ENCODE results near the gene ZNF296.

Gene ZNF296

DNA sequence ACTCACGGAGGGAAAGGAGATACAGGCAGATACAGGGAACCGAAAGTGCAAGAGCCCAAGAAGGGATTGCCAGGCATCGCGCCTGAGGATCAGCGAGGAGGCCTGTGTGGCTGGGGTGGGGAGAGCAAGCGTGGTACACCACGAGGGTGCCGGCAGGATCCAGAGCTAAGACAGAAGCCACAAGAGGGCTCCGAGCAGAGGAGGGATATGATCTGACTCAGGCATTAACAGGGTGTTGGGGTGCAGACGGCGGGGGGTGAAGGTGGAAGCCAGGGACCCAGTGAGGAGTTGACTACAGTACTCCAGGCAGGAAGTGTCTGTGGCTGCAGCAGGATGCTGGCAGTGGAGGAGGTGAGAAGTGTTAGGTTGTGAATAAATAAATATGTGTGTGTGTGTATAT, 11.3 kb upstream of the ZNF296 start:
- DNase-seq (ENCODE audit: low read depth, low spot score), result no peak

DNA sequence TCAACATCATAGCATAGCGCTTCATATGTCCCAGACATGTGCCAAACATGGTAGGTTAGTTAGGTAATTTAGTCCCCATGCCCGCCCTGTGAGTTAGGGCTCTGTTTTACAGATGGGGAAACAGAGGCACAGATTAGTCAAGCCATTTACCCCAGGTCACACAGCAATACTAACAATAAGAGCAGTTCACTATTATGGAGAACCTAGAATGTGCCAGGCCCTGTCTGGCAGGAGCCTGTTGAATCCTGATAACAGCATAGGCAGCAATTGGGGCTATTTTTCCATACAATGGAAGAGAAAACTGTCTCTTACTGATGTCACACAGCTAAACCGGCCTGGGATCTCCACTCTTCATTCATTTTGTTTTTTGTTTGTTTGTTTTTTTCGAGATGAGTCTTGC, 10.2 kb upstream of the ZNF296 start:
- DNase-seq (ENCODE audit: low read depth, low spot score), result no peak

DNA sequence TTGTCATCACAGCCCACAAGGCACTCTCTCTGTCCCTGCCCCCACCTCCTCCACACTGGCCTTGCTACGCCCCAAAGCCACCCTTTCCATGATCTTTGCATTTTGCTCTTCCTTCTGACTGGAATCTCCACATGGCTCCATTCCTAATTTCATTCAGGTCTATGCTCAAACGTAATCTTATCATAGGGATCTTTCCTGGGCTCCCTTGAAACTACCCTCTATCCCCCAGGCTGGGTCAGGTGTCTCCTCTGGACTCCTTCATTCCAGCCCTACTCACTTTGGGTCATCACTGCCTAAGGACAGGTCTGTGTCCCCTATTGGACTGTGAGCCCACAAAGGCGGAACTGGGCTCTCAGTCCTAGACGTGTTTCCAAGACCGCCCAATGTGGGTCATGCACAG, 5.9 kb upstream of the ZNF296 start:
- DNase-seq (ENCODE audit: low read depth, low spot score), result no peak

DNA sequence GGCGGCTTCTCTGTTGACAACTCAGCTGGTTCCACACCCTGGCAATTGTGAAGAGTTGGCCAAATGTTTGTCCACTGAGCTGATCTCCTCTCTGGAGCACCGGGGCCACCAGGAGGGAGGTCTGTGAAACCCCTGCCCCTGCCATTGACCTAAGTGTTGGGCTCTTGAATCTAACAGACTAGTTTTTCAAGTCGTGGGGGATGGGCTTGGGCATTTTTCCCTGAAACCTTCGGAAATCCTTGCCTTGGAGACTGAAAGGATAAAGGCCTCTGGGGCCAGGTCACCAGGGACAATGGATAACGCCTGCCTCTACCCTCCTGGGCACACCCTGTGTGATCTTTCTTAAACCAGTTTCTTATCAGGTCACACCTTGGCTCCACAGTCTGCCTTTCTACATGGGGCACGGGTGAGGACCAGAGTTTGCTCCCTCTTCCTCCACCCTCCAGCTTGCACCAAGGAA, 3.7 kb upstream of the ZNF296 start:
- no peak for DNase-seq (ENCODE audit: low read depth, low spot score)

DNA sequence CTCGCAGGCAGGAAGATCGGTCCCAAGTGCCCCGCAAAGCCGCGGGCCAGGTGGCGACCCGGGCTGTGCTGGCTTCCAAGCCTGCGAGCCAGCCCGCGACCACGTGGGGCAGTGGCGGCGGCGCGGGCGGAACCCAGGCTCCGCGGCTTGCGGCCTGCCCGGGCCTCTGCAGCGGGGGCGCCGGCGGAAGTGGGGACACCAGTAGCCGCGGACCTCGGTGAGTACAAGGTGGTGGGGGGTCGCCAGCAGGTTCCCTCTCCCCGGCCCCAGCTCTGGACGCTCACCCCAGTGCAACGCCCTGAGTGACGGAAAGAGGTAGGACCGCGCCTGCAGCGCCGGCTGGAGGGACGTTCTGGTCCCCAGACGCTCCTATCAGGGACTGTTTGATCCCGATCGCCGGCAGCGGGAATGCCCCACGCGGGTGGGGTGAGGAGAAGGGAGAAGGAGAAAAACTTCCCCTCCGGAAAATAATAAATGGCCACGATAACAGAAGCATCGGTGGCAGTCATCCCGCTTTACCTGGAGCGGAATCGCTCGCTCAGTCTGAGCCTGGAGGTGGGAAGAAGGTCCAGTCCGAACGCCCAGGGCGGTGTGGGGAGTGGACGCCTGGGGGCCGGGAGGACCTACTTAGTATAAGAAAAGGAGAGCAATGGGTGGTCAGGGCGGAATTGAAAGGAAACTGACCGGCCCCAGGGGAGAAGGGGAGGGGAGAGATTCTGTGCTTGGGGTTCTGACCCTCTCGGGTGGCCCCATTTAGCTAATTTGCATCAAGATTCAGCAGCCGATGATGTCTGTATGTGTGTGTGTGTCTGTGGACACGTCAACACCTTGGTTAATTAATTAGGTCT, 3.0 kb upstream of the ZNF296 start, which contains the start of gene GEMIN7:
Gene GEMIN7 (plus strand): TSS at position 198 of the 848 bp plus-strand sequence. CDS start 10,855 bp downstream, outside the sequence.
- no peak for DNase-seq (ENCODE audit: low read depth, low spot score)

DNA sequence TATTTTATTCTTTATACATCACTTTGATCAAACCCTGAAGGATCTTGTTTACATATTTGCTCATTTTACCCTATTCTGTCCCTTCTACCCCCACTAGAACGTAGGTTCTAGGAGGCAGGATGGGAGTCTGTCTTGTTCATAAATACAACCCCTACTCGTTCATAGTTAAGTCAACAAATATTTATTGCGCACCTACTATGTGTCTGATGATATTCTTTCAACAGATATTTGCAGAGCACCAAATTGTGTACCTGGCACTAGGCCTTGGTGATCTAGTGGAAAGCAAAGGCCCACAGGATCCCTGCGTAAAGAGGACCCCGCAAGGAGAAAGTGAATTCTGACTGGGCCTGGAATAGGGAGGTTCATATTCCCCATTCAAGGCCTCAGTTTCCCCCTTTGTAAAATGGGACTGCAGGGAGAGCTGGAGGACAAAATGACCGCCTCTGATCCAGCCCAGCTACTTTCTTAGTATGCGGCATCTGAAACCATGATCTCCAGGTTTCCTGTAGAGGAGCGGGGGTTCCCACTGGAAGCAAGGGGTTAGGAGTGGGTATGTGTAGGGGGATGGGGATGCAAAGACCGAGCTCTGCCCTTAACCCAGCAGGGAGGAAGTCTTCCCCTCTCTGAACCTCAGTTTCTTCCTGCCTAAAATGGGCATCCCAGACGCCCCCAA, 2.2 kb upstream of the ZNF296 start:
- no peak for DNase-seq (ENCODE audit: low read depth, low spot score)

DNA sequence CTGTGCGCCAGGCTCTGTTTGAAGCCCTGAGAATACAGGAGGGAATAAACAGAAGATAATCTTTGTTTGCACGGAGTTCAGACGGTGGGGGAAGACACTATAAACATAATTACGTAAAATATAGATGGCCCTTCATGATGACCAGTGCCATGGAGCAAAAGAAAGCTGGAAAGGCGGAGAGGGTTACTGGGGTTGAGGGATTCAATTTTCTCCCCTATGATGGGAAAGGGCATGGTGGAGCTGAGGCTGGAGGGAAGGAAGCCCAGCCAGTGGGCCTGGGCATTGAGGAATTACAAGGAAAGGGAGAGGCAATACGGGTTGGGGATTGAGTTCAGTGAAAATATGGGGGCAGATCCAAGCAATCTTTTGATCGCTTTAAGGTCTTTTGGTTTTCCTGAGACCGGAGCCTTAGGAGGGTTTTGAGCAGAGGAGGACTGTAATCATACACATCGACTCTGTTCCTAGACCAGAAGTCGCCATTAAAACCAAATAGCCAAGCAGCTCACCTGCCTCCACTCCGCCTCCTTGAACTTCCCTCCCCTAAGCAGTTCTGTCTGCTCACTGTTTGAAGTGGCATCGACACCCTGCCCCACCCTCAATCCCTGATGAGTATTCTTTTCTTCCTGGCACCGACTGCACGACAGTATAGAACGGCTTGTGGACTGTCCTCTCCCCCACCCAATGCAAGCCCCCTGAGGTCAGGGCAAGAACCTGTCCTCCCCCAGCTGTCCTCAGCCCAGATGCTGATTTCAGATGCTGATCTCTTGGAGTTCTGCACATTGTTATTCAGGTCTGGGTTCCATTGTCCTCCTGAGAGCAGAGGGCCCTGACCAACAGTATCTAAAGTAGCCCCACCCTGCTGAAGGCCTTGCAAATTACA, 813 bp upstream of the ZNF296 start:
- no peak for DNase-seq (ENCODE audit: low read depth, low spot score)

DNA sequence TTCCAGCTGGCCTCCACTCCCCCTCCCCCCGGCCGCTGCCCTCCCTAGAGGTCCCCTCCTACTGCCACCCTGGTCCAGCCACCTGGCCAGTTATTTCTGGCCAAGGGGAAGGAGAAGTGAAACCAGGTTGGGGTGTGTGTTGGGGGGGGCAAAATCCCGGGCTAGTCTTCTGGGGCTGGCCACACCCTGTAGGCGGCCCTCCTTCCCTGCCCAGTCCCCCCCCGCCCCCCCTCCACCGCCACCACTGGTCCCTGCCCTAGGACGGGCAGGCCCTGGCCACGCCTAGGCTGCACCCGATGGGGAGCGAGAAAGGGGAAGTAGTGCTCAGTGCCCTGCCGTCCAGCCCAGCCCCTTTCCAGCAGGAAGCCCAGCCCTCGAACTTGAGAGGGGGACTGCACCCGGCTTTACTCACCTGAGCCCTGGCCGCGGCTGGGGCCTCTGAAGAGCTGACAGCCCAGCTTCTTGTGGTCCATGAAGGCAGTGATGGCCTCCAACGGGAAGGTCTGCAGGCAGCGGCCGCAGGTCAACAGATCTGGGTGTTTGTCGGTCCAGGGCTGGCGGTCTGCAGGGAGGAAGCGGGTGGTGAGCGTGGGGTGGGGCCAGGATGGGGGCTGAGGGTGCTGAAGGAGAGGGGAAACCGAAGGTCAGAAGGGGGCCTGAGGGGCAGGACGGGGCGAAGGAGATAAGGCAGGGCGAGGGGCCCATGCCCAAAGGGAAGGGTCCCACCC, 813 bp downstream of the ZNF296 start:
- no peak for DNase-seq (ENCODE audit: low read depth, low spot score)

DNA sequence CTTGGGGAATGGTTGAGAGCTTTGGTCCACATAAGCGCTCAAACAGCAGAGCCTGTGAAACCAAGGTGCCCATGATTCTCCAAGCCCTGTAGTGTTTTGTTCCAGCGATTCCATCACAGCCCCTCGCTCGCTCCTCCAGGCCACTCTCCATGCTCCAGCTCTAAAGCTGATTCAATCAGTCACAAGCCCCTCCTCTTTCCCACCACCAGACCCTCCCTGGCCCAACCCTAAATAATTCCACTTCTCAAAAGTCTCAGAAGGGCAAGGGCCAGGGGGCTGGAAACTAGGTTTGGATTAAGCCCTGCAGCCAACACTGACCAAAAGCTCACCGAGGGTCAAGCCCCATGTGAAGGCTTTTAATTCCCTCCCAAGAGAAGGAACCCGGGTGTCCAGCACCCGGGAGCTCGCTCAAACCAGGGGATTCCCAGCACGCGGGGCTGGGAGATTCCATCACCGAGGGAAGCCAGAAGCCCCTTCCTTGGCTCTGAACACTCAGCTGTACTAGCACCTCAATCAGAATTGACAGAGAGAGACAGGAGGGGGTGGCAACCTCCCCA, 1.5 kb downstream of the ZNF296 start:
- no peak for DNase-seq (ENCODE audit: low read depth, low spot score)

DNA sequence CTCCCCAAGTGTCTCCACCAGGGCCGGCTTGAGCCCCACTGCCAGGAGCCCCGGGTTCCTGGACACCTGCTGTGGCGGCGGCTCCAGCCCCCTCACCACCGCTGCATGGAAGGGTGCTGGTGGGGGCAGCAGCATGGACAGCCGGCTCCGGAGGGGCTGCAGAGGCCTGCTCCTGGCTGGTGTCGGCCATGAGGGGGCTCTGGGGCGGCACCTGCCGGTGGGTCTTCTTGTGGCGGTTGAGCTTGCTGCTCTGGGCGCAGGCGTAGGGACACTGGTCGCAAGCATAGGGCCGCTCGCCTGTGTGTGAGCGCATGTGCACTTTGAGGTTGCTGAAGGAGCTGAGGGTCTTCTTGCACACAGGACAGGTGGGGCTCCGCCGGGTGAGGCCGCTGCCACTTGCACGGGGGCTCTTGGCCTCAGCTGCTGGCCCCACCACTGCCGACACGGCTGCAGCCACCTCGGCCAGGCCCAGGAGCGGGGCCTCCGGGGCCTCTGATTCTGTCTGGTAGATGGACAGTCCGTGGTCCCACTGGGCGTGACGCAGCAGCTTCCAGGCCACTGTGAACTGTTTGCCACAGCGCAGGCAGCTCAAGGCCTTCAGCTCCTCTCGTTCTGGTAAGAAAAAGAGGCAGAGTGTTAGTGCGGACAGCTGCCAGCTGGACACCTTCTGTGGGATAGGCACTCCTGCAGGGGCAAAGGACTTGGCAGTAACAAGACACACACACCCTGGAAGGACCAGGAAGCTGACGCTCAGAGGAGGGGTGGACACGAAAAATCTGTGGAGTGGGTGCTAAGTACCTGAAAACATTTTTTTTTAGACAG, 4.1 kb downstream of the ZNF296 start:
- no peak for DNase-seq (ENCODE audit: low read depth, low spot score)

DNA sequence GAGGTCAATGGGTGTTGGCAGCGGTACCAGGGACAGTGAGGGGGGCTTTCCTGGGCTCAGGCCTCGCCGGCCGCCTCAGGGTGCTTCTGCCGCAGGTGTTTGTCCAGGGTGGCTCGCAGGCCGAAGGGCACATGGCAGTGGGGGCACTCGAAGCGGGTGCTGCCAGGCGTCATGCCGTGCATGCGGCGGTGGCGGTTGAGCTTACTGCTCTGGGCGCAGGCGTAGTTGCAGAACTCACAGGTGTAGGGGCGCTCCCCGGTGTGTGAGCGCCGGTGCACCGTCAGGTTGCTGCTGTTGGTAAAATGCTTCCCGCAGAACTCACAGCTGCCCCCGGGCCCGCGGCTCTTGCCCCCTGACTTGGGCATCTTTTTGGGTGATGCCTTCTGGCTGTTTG, 4.7 kb downstream of the ZNF296 start:
- DNase-seq (ENCODE audit: low read depth, low spot score), result no peak

DNA sequence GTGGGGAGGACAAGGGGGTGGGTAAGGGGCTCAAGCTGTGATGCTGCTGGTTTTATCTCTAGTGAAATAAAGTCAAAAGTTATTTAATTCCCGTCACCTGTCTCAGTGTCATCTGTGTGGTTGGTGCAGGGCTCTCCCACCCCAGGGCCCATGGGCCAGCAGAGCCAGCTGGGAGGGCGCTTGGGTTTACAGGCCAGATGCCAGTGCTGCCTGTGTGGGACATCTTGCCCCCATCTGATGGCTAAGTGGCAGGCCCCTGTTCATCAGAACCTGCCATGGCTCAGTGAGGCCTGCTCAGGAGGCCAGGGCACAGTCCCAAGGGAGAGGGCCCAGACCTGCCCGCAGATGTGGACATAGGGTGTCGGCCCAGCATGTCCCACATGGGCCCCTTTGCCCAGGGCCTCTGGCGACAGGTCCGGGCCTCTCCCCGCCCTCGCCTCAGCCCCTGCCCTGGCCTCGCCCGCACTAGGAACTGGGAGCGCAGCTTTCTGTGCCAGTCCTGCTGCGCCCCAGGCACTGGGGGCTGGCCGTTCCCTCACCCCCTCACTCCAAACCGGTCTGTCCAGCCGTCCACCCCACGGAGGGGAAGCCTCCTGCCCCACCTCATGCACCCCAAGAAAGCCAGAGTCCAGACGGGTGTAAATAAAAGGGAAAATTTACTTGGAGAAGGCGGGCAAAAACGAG, 5.3 kb downstream of the ZNF296 start:
- no peak for DNase-seq (ENCODE audit: low read depth, low spot score)

DNA sequence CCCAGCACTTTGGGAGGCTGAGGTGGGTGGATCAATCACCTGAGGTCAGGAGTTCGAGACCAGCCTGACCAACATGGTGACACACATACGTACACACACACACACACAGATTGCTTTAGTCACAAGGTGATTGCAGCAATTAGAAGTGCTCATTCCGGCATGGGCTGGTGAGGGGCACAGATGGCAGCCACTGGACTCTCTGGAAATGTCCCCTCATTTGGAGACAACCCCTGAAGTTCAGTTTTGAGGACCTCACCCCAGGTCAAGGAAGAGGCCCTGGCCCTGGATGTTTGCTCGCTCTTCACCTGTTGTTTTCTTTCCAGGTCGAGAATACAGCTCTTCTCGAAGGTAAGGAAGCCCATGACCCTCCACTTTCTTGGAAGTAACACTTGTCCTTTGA, 6.1 kb downstream of the ZNF296 start:
- DNase-seq (ENCODE audit: low read depth, low spot score), result no peak

DNA sequence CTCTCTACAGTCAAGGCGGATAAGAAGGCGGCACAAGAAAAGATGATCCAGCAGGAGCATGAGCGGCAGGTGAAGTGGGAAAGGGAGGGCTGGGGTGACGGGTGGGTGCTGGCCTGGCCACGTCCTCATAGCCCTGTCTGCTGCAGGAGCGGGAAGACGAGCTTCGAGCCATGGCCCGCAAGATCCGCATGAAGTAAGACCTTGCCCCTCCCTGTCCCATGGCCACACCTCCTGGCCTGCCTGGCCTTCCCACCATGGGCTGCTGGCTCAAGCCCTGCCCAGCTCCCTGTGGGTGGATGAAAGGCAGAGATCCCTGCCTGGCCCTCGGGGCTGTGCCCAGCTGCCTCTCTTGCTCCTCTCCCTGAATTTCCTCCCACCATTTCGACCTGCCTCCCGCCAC, 7.2 kb downstream of the ZNF296 start:
- no peak for DNase-seq (ENCODE audit: low read depth, low spot score)

DNA sequence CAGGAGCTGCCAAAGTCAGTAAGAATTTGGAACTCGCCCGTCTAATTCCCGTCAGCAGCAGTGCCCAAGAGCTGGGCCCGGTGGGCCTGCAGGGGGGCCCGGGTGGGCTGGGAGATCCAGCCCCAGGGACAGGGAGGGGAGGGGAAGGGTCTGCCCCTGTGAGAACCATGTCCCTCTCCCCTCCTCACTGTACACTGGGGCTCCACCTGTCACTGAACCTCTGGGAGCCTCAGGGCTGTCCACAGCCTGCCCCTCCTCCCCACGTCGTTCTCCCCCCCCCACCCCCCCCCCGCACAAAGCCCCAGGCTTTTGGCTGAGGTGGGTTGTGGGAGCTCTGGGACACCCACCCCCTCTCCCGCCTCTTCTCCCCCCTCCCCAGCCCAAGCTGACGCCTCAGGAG, 8.2 kb downstream of the ZNF296 start:
- no peak for DNase-seq (ENCODE audit: low read depth, low spot score)

DNA sequence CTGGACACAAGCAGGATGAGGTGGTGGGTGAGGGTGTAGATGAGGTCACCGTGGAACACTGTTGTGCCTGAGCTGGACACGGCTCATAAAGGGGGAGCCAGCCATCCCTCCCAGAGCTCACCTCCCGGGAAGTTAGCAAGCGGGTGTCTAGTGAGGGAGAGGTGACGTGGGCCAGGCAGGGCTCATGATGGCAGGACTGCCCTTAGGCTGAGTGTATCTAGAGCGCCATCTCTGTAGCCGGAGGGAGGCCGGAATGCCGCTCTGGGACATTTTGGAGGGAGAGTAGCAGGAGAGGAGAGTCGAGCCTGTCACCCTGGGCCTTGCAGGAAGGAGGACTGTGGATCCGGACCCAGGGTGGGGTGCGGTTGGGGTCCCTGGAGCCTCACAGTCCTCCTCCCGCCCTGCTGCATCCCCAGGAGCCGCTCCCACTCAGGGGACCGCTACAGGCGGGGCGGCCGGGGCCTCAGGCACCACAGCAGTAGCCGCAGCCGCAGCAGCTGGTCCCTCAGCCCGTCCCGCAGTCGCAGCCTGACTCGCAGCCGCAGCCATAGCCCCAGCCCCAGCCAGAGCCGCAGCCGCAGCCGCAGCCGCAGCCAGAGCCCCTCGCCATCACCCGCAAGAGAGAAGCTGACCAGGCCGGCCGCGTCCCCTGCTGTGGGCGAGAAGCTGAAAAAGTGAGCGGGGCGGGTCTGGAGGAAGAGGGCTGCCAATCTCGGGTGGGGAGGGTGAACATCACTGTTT, 9.2 kb downstream of the ZNF296 start:
- no peak for DNase-seq (ENCODE audit: low read depth, low spot score)

DNA sequence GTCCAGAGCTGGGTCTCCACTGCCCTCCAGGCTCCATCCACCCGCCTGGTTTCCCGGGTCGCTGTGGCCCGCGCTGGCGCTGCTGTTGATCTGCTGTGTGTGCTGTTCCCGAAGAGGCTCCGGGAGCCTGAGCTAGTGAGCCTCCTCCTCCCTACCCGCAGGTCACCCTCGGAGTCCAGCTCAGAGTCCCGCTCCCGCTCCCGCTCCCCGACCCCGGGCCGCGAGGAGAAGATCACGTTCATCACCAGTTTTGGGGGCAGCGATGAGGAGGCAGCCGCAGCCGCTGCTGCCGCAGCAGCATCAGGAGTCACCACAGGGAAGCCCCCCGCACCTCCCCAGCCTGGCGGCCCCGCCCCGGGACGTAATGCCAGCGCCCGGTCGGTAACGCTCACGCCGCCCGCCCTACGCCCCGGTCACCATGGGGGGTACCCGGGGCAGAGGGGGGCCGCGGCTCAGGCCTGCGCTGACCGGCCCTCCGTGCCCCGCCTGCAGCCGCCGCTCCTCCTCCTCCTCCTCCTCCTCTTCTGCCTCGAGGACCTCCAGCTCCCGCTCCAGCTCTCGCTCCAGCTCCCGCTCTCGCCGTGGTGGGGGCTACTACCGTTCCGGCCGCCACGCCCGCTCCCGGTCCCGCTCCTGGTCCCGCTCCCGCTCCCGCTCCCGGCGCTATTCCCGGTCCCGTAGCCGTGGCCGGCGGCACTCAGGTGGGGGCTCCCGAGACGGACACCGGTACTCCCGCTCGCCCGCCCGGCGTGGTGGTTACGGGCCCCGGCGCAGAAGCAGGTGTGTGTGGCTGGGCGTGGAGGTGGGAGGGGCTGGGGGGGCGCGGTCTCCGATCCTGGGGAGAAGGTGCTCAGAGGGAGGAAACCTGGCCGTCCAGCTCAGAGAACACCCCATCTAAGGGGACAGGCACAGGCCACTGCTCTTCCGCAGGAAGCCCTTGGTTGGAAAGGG, 12.2 kb downstream of the ZNF296 start:
- no peak for DNase-seq (ENCODE audit: low read depth, low spot score)

DNA sequence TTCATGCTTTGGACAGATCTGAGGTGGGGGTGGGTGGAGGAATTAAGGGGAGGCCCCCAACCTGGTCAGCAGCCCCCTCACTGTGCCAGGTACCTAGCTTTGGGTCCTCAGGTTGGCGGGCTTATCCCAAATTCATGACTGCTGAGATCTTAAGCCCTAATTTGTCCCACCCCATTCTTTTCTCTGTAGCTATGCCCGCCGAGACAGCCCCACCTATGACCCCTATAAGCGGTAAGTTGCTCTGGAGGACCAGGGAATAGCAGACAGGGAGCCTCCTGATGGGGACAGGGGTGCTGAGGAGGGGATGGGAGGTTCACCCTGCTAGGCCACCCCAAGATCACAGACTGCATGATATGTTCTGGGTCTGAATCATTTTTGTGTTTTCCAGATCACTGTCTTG, 14.3 kb downstream of the ZNF296 start:
- DNase-seq (ENCODE audit: low read depth, low spot score), result no peak

Measured in smooth muscle cell of the brain vasculature (primary cell).